Activated CD4-positive, alpha-beta T cell treated with anti-CD3 and anti-CD28 coated beads for 36 hours (primary cell): ENCODE results near the gene VEPH1. TPM values are rescaled to one million over a fixed set of nuclear protein-coding genes. Genes with fewer than 3 reads are reported as not detected.

Experiments
- ATAC-seq: fragments of 200-7000 bp; cut with Tn5 transposase; one replicate; pipeline ENCODE4 v1.10.0; 2021; ENCODE audit warnings: mild to moderate bottlenecking, moderate library complexity
- CTCF ChIA-PET: fragments of 350-600 bp; sonication (Branson Sonifier 250); formaldehyde crosslinking; loops from one replicate; lab custom pipeline; 2021; ENCODE audit warnings: antibody characterized with exemption; lab: Charles Lee
- POLR2A ChIA-PET: fragments of 350-600 bp; sonication (Branson Sonifier 250); formaldehyde crosslinking; loops from one replicate; lab custom pipeline; 2021; ENCODE audit warnings: antibody characterized with exemption, inconsistent platforms; lab: Charles Lee
- DNase-seq: peaks from one replicate; pipeline ENCODE4 v3.0.0-alpha.2; 2020
- H3K27ac Mint-ChIP-seq: one replicate; pipeline ENCODE4 v1.8.0; 2021; ENCODE audit warnings: mixed read lengths
- H3K27me3 Mint-ChIP-seq: one replicate; pipeline ENCODE4 v1.8.0; 2021; ENCODE audit warnings: mixed read lengths
- H3K36me3 Mint-ChIP-seq: one replicate; pipeline ENCODE4 v1.8.0; 2021; ENCODE audit warnings: low read depth, mixed read lengths
- H3K4me1 Mint-ChIP-seq: one replicate; pipeline ENCODE4 v1.8.0; 2021; ENCODE audit warnings: mixed read lengths
- H3K4me3 Mint-ChIP-seq: one replicate; pipeline ENCODE4 v1.8.0; 2021; ENCODE audit warnings: mild to moderate bottlenecking, moderate library complexity, mixed read lengths
- H3K9me3 Mint-ChIP-seq: one replicate; pipeline ENCODE4 v1.8.0; 2021; ENCODE audit warnings: low read depth, mixed read lengths
- intact Hi-C, 2 experiments: fragments of 100-400 bp; cut with DNase I in 1 of 2; cut with micrococcal nuclease in 1 of 2; formaldehyde crosslinking; loops; one replicate each; pipeline versions ENCODE4 v1.14.2 to v1.15.1; 2022 to 2024; cut with DNase I, micrococcal nuclease
- total RNA-seq, 2 experiments: library from RNA; stranded (reverse); gene quantifications; one replicate each; pipeline ENCODE4 v1.2.3, GENCODE V29; 2021

Gene VEPH1
- total RNA-seq, 2 experiments from 2014 or later, result not detected

DNA sequence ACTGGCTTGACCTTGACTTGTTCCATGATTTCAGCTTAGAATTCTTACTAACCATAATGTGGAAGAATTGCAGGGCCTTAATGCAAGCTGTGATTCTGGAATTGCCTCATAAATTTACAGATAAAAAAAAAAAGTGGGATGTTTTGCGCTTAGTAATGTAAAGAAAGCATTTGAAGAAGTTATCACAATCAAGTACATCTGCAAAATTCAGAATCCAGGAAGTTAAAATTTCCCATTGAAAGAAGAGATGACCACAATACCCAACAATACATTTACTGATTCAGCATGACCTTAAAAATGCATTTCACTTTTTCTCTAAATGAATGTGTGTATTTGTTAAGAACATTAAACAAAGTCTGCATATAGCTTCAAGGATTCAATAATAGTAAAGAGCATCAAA is 278.2 kb downstream of the VEPH1 start:
- CTCF ChIA-PET, result interaction anchor here (0.6 to 1.1 kb wide), 4 partner anchors 8 to 72 kb away, joined by 3 to 5 read pairs (median 4); no protein-coding TSS in a partner anchor
- H3K4me3 Mint-ChIP-seq, result no peak overlapping the region

DNA sequence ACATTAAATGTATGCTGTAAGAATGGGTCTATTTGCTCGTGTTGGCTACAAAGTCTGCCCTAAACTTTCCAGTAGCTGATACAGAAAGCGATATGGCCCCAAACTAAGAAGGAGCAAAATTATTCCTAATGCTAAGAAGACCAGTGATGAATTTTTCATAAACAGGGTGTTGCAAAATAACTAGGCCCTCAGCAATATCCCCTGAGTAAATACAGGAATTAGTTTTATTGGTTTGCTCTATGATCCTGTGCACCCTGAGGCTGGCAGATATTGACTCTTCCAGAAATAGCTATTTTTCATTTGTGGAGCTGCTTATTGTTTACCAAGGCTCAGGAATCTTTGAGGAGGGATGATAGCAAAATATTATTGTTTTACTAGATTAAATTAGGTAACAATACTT is 282.3 kb downstream of the VEPH1 start:
- no peak for ATAC-seq
- no peak overlapping the region for H3K27ac Mint-ChIP-seq
- H3K36me3 Mint-ChIP-seq, result no peaks in the 10 kb centered on the region
- DNase-seq, result no peak
- peaks cover 5% of the 10 kb centered on the region for H3K4me1 Mint-ChIP-seq
- intact Hi-C loops, result no loop called here
- CTCF ChIA-PET, result interaction anchor here (0.7 to 1.1 kb wide), 2 partner anchors 17 to 19 kb away, joined by 4 read pairs; no protein-coding TSS in a partner anchor
- POLR2A ChIA-PET, result no interaction called here
- H3K9me3 Mint-ChIP-seq, result no peaks in the 10 kb centered on the region
- no peak overlapping the region for H3K4me3 Mint-ChIP-seq
- H3K27me3 Mint-ChIP-seq, result no peaks in the 10 kb centered on the region

More for the DNA sequence above, 278.2 kb downstream of the VEPH1 start:
- no peaks in the 10 kb centered on the region for H3K9me3 Mint-ChIP-seq
- no peak for DNase-seq
- intact Hi-C loops, result no loop called here
- no peaks in the 10 kb centered on the region for H3K27me3 Mint-ChIP-seq
- no peak overlapping the region for H3K27ac Mint-ChIP-seq
- no peaks in the 10 kb centered on the region for H3K36me3 Mint-ChIP-seq
- peaks cover 13% of the 10 kb centered on the region for H3K4me1 Mint-ChIP-seq
- POLR2A ChIA-PET, result interaction anchor here (0.7 kb wide), 1 partner anchor 50 kb away, joined by 11 read pairs; no protein-coding TSS in a partner anchor
- ATAC-seq, result no peak

DNA sequence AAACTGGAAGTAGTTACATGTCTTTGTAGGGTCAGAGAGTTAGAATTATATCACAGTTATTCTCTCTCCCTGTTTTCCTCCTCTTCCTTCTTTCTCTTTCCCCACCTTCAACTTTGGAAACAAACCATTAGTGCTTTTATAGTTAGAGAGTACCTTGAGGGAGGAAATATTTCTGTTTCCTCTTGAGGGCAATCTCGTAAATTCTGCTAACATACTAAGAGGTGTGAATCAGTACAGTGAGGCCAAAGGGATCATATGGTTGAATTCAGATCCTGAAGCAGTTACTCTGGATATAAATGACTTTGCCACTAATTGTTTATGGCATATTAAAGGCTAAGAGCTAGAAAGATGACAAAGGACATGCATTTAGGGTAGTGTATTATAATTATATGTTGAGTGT is 283.0 kb downstream of the VEPH1 start:
- CTCF ChIA-PET, result interaction anchor here (0.7 to 1.1 kb wide), 2 partner anchors 17 to 19 kb away, joined by 3 to 4 read pairs; no protein-coding TSS in a partner anchor

DNA sequence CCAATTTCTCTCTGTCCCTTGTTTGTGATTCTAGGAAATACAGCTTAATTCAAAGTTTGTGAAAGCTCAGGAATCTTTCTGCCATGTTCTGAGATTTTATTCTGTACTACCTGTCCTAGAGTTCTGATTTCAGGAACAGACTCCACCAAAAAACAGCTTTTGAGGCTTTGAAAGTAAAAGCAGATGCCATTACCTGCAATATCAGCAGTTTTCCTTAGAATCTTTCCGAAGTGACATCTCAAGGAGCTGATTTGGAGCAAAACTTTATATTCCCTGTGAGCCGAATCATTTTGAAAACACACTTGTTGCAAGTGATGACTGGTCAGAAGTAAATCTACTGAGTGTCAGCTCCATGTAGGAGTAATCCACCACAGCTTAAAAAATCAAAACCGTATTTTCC is 284.0 kb downstream of the VEPH1 start:
- ATAC-seq (no peak), DNase-seq (no peak)
- no peak overlapping the region for H3K4me3 Mint-ChIP-seq
- no peaks in the 10 kb centered on the region for H3K9me3 Mint-ChIP-seq
- ChIA-PET POLR2A (interaction anchor here (0.6 kb wide), 1 partner anchor 544 kb away, joined by 3 read pairs; no protein-coding TSS in a partner anchor), CTCF (interaction anchor here (0.6 to 1.1 kb wide), 3 partner anchors 16 to 1070 kb away, joined by 3 to 4 read pairs (median 3); no protein-coding TSS in a partner anchor)
- no peaks in the 10 kb centered on the region for H3K27me3 Mint-ChIP-seq
- no peak overlapping the region for H3K27ac Mint-ChIP-seq
- no peaks in the 10 kb centered on the region for H3K36me3 Mint-ChIP-seq
- intact Hi-C loops, result no loop called here
- H3K4me1 Mint-ChIP-seq, result no peaks in the 10 kb centered on the region

More for the DNA sequence above, 283.0 kb downstream of the VEPH1 start:
- peaks cover 1% of the 10 kb centered on the region for H3K4me1 Mint-ChIP-seq
- DNase-seq (no peak), ATAC-seq (no peak)
- no peak overlapping the region for H3K27ac Mint-ChIP-seq
- intact Hi-C loops, result no loop called here
- H3K4me3 Mint-ChIP-seq, result no peak overlapping the region
- H3K36me3 Mint-ChIP-seq, result no peaks in the 10 kb centered on the region
- no peaks in the 10 kb centered on the region for H3K27me3 Mint-ChIP-seq
- no peaks in the 10 kb centered on the region for H3K9me3 Mint-ChIP-seq
- POLR2A ChIA-PET, result no interaction called here

Other genes starting within 250 kb of the VEPH1 start
- gene PTX3, start 66.6 kb downstream of the VEPH1 start, total RNA-seq, result under 1 TPM; 0.18 to 0.23 TPM